Stimulated activated CD4-positive, alpha-beta T cell treated with anti-CD3 and anti-CD28 coated beads, Interleukin-15, amount 100 ng/mL, for 48 hours (primary cell): Measurements from ENCODE around the gene RPL18A.

Experiments used
- DNase-seq, 2 donors: peaks; one replicate each; pipeline ENCODE4 v3.0.0-alpha.2; 2020; ENCODE audit warnings: low read depth in 2 of 2

Gene RPL18A

GRCh38 chr19:17909003-17909732 is 49.5 kb downstream of the RPL18A start:
- DNase-seq = no peak

DNA sequence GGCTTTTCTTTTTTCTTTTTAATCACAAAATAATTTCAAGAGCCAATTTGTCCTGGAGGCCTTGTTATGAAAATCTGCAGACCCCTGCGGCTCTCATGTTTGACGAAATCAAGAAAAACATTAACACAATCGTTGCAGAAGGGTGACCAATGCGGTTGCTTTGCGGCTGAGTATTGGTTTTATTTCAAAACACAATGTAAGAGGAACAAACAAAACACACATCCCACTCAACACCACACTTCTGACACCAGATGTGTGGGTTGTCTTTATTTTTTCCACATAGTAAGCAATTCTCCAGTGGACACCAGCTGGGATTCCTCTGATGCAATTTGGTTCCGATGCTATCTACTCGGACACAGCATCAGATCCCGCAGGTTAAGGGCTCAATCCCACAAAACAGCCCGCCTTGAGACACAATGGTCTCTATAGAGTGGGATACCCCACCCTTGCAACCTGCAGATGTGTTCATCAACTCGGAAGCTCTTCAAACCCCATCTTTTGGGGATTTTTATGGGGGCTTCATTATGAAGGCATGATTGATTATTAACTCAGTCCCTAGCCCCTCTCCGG is 51.2 kb downstream of the RPL18A start:
- no peak for DNase-seq
